Right renal pelvis (tissue), 4 donors: ENCODE measurements around the gene TSPO. TPM values are rescaled to one million over a fixed set of nuclear protein-coding genes. Genes with fewer than 3 reads are reported as not detected.
"Not testable (repeated sequence)": the region's sequence is repeated elsewhere in the genome, so short reads cannot be mapped to it uniquely, and the experiment has no call there.

Experiments
- DNase-seq, 4 donors: peaks; one replicate each; pipeline ENCODE4 v3.0.0-alpha.2; 2013; ENCODE audit warnings: low read depth in 4 of 4, low spot score in 3 of 4, missing footprints in 1 of 4
- polyA plus RNA-seq, 4 donors: library from polyadenylated mRNA; unstranded; fragments of 120-200 nt; gene quantifications; one replicate each; pipeline ENCODE4 v1.2.1, GENCODE V29; 2013; ENCODE audit not compliant: insufficient read length in 4 of 4

Gene TSPO
- 10 to 100 TPM; 20.9 to 40.6 (median 22.4) TPM for polyA plus RNA-seq

GRCh38 chr22:43151251-43152002 is at the start of gene TSPO:
TSPO (plus strand) TSS chr22:43151559; CDS start chr22:43159239, 7,680 bp downstream.
- DNase-seq = no peak

GRCh38 chr22:43104056-43104625 is 47.2 kb upstream of the TSPO start:
- DNase-seq = not testable (repeated sequence)

DNA sequence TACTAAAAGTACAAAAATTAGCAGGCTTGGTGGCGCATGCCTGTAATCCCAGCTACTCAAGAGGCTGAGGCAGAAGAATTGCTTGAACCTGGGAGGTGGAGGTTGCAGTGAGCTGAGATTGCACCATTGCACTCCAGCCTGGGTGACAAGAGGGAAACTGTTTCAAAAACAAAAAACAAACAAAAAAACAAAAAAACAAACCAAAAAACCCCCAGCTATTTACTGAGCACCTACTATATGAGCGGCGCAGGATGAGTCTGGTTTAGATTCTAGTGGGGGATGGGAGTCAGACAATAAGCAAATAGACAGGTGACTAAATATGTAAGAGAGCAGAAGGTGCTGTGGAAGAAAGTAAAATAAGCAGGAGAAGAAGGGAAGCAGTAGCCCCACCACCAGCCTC is 46.4 kb upstream of the TSPO start:
- not testable (repeated sequence) for DNase-seq

DNA sequence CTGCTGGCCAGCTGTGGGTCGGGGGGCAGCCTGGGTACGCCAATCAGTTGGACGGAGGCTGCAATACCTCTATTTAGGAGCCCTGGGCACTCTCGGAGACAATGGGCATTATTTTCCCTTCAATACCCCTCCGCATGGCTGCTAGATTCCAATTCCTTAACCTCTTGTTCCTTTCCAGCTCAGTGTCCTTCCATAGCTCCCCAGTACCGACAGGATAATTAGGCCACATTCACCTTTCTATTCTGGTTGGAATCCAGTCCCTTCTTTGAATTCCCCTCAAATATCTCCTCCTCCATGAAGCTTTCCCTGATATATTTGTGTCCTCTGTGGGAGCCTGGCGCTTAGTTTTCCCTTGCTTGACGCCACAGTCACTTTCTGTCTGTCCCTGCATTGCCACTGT is 45.1 kb upstream of the TSPO start:
- no peak for DNase-seq

DNA sequence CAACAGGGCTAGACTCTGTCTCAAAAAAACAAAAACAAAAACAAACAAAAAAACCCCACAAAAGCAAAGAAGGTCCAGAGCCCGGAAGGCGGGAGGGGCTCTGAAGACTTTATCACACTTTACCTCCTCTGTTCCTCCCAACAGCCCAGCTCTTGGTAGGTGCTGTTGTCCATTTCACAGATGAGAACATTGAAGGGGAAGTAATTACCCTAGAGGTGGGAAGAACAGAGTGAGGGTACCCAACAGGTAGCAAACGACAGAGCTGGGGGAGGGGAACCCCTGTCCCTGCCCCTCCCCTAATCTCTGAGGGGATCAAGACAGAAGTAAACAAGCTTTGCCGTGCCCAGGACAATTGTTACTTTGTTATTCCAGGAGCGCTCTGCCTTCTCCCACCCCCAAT is 41.8 kb upstream of the TSPO start:
- no peak for DNase-seq

GRCh38 chr22:43109921-43110443 is 41.4 kb upstream of the TSPO start:
- DNase-seq = no peak

GRCh38 chr22:43110444-43110926 is 40.9 kb upstream of the TSPO start, which contains the start of gene BIK:
BIK (plus strand) TSS chr22:43110750; CDS start chr22:43124023, 13,273 bp downstream.
- no peak for DNase-seq

GRCh38 chr22:43110927-43111623 is 40.3 kb upstream of the TSPO start:
- no peak for DNase-seq

GRCh38 chr22:43113526-43114251 is 37.7 kb upstream of the TSPO start:
- no peak for DNase-seq

GRCh38 chr22:43114958-43115357 is 36.4 kb upstream of the TSPO start:
- no peak for DNase-seq

DNA sequence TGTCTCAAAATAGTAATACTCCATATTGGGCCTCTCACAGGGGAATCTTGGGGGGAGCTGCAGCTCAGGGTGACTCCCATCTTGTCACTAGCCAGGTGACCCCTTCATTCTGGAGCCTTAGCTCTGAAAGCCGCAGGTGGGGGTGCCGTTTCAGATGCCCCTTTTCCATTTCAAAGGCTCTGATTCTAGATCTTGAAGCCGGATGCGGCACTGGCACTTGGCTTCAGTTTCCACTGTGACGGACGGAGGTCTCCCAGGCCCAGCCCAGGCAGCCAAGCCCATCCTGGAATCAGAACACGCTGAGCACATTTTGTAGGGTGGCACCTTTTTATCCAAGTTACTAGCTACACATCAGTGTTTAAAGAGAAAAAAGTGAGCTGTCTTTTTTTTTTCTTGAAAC is 34.4 kb upstream of the TSPO start:
- DNase-seq = no peak

DNA sequence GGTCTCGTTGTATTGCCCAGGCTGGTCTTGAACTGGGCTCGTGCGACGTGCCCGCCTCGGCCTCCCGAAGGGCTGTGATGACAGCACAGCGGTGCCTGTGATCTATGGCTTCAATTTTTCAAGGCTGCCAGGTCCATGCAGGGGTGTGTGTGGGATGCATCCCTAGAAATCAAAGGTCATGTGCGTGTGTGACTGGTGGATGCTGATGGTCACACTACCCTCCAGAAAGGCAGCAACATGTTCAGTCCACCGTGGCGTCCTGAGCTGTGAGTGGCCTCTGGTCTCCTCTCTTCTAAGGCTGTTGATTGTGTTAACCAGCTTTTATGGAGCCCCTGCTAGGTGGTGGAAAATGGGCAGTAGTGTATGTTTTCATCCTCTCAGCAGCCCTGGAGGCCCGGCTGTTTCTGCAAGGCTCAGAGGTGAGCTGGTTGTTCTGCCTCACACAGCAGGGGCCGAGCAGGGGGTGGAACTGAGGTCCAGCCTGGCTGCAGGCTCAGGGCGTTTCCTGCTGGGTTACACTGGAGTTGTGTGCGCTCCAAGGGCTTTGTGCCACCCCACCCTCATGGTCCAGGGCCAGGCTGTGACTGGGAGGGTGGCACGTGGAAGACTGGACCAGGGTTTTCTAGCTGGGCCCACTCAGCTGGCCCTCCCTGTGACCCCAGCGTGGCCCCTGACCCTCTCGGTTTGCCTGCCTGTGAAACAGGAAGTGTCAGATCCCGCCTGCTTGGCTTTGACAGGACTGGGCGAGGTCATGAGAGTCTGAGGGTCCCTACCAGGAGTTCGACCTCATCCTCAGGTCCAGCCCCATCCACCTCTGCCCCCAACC is 33.1 kb upstream of the TSPO start:
- DNase-seq = no peak

DNA sequence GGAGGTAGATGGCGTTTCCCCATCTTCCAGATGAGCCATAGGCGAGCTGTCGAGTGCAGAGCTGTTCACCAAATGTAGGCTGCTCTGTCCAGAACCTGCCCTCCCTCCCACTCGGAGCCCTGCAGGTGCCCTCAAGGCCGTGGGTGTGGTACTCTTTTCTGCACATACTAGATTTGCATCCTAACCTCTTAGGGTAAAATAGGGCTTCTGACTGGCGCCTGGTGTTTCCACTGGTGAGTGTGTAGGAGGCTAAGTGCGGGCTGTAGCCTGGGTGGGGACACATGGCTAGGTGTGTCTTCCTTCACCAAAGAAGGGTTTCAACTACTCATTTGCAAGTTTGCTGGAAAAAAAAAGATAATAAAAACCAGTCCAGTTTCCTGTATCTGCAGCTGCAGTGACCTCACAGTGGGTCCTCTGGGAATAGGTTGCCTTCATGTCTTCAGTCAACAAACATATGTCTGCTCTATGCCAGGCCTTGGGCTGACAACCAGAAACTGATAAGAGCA is 32.4 kb upstream of the TSPO start:
- DNase-seq = no peak

- DNase-seq = no peak
Observed at GRCh38 chr22:43126501-43127165, 24.7 kb upstream of the TSPO start.

GRCh38 chr22:43127166-43127908 is 24.0 kb upstream of the TSPO start:
- DNase-seq = no peak

DNA sequence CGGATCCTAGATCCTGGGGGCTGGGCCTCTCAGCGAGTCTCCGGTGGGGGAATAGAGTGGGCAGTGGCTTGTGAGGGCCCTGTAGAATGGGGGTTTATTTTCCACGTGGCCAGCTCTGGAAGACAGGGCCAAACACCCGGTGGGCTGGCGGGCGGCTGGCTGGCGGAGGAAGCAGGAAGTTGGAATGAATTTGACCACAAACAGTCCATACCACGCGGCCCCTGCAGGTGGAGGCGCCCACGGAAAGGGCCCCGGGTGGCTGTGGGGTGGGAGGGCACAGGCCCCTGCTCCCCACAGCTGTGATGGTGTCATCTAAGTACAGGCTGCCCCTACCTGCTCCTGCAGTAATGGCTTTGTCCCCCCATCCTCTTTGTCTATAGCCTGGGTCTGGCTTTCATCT is 23.2 kb upstream of the TSPO start:
- DNase-seq = no peak

- no peak for DNase-seq
Observed at GRCh38 chr22:43128928-43129424, 22.4 kb upstream of the TSPO start.
